ENCODE data around the gene SPEG.
A peak's percentile ranks its signal among the peaks of the same experiment; 100 is the strongest.

DNA sequence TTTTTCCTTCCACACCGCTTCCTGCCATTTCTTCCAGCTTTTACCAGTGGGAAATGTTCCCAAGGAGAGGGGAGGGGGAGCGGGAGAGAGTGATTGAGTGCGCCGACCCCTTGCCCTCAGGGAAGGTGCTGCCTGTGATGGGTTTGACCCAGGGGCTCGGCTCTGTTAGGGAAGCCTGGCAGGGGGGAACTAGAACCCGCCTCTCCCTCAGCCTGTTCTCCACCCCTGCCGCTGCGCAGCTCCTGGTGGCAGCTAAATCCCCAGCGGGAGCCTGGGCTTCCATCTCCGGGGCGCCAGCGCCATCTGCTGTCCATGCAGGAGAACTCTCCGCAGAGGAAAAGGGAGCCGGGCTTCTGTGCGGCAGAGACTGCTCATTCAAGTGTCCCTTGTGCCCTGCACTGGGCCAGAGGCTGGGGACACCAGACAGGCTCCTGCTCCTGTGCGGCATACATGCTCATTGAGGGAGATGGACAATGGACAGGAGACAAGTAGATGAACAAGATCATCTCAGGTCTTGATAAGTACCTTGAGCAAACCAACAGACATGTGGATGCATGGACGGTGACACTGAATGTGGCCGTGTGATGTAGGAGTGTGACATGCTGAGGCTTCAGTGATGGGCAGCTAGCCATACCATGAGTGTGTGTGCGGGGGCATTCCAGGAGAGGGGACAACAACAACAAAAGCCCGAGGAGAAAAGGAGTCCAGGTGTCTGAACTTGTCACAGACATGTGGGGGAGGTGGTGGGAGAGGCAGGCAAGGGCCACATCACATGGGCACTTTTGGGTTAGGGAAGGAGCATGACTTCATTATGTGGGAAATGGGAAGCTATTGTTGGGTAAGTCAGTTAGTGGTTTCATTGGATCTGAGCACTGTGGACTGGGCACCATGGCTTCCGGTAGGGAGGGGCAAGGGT is 95.7 kb downstream of the SPEG start:
- TF ChIP-seq, protein P1, sequence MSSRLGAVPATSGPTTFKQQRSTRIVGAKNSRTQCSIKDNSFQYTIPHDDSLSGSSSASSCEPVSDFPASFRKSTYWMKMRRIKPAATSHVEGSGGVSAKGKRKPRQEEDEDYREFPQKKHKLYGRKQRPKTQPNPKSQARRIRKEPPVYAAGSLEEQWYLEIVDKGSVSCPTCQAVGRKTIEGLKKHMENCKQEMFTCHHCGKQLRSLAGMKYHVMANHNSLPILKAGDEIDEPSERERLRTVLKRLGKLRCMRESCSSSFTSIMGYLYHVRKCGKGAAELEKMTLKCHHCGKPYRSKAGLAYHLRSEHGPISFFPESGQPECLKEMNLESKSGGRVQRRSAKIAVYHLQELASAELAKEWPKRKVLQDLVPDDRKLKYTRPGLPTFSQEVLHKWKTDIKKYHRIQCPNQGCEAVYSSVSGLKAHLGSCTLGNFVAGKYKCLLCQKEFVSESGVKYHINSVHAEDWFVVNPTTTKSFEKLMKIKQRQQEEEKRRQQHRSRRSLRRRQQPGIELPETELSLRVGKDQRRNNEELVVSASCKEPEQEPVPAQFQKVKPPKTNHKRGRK (CRISPR knock-in tag; IDR thresholded peaks at IDR 0.05; ENCODE audit: borderline replicate concordance), result no peak
- TF ChIP-seq, protein P2, sequence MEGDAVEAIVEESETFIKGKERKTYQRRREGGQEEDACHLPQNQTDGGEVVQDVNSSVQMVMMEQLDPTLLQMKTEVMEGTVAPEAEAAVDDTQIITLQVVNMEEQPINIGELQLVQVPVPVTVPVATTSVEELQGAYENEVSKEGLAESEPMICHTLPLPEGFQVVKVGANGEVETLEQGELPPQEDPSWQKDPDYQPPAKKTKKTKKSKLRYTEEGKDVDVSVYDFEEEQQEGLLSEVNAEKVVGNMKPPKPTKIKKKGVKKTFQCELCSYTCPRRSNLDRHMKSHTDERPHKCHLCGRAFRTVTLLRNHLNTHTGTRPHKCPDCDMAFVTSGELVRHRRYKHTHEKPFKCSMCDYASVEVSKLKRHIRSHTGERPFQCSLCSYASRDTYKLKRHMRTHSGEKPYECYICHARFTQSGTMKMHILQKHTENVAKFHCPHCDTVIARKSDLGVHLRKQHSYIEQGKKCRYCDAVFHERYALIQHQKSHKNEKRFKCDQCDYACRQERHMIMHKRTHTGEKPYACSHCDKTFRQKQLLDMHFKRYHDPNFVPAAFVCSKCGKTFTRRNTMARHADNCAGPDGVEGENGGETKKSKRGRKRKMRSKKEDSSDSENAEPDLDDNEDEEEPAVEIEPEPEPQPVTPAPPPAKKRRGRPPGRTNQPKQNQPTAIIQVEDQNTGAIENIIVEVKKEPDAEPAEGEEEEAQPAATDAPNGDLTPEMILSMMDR (IDR thresholded peaks at IDR 0.05), result peak; percentile 88
- TF ChIP-seq, protein P3, sequence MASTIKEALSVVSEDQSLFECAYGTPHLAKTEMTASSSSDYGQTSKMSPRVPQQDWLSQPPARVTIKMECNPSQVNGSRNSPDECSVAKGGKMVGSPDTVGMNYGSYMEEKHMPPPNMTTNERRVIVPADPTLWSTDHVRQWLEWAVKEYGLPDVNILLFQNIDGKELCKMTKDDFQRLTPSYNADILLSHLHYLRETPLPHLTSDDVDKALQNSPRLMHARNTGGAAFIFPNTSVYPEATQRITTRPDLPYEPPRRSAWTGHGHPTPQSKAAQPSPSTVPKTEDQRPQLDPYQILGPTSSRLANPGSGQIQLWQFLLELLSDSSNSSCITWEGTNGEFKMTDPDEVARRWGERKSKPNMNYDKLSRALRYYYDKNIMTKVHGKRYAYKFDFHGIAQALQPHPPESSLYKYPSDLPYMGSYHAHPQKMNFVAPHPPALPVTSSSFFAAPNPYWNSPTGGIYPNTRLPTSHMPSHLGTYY (CRISPR knock-in tag; IDR thresholded peaks at IDR 0.05), result no peak
- TF ChIP-seq, protein P4, sequence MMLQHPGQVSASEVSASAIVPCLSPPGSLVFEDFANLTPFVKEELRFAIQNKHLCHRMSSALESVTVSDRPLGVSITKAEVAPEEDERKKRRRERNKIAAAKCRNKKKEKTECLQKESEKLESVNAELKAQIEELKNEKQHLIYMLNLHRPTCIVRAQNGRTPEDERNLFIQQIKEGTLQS (CRISPR knock-in tag; conservative IDR thresholded peaks at IDR 0.05), result no peak
- TF ChIP-seq, protein P5, sequence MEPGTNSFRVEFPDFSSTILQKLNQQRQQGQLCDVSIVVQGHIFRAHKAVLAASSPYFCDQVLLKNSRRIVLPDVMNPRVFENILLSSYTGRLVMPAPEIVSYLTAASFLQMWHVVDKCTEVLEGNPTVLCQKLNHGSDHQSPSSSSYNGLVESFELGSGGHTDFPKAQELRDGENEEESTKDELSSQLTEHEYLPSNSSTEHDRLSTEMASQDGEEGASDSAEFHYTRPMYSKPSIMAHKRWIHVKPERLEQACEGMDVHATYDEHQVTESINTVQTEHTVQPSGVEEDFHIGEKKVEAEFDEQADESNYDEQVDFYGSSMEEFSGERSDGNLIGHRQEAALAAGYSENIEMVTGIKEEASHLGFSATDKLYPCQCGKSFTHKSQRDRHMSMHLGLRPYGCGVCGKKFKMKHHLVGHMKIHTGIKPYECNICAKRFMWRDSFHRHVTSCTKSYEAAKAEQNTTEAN (CRISPR knock-in tag; IDR thresholded peaks at IDR 0.05), result no peak
- TF ChIP-seq, protein P6, sequence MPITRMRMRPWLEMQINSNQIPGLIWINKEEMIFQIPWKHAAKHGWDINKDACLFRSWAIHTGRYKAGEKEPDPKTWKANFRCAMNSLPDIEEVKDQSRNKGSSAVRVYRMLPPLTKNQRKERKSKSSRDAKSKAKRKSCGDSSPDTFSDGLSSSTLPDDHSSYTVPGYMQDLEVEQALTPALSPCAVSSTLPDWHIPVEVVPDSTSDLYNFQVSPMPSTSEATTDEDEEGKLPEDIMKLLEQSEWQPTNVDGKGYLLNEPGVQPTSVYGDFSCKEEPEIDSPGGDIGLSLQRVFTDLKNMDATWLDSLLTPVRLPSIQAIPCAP (CRISPR knock-in tag; IDR thresholded peaks at IDR 0.05), result no peak
